Kidney (tissue), 14 donors: ENCODE data around the gene AGK. TPM values are rescaled to one million over a fixed set of nuclear protein-coding genes. Genes with fewer than 3 reads are reported as not detected.

Source experiments
- DNase-seq, 5 donors: peaks; one replicate each; pipeline ENCODE4 v3.0.0-alpha.2; 2013 to 2020
- FAIRE-seq: peaks from 2 replicates; lab custom pipeline; 2012; peaks lifted over from hg19 to GRCh38; lab: Jason Lieb, UNC
- H3K27ac ChIP-seq, 2 donors: one replicate each; pipeline ENCODE4 v1.7.0; 2013; ENCODE audit warnings: low read depth in 2 of 2, low read length in 2 of 2, inconsistent platforms in 1 of 2
- H3K27me3 ChIP-seq: one replicate; pipeline ENCODE4 v1.7.1; 2013; ENCODE audit warnings: low read length, inconsistent platforms; ENCODE audit not compliant: control insufficient read depth, insufficient read depth
- H3K36me3 ChIP-seq, 3 donors: one replicate each; pipeline versions ENCODE4 v1.7.0 to v1.7.1; 2013; ENCODE audit warnings: low read length in 3 of 3, control low read depth in 1 of 3, inconsistent platforms in 1 of 3; ENCODE audit not compliant: insufficient read depth in 3 of 3, control insufficient read depth in 2 of 3
- H3K4me1 ChIP-seq, 3 donors: one replicate each; pipeline versions ENCODE4 v1.7.0 to v1.7.1; 2013; ENCODE audit warnings: low read length in 3 of 3, inconsistent platforms in 1 of 3, low read depth in 1 of 3; ENCODE audit not compliant: control insufficient read depth in 2 of 3, insufficient read depth in 2 of 3
- H3K4me3 ChIP-seq, 3 donors: one replicate each; pipeline versions ENCODE4 v1.7.0 to v1.8.1; 2013; ENCODE audit warnings: low read length in 3 of 3, control low read depth in 1 of 3, inconsistent platforms in 1 of 3
- H3K9ac ChIP-seq, 3 donors: one replicate each; pipeline versions ENCODE4 v1.7.0 to v1.7.1; 2013; ENCODE audit warnings: low read length in 3 of 3, control low read depth in 1 of 3, inconsistent platforms in 1 of 3
- H3K9me3 ChIP-seq, 3 donors: one replicate each; pipeline versions ENCODE4 v1.7.0 to v1.7.1; 2013; ENCODE audit warnings: low read length in 3 of 3, control low read depth in 1 of 3, inconsistent platforms in 1 of 3; ENCODE audit not compliant: control insufficient read depth in 2 of 3, insufficient read depth in 1 of 3
- CTCF ChIP-seq: IDR thresholded peaks from 3 replicates; pipeline ENCODE4 v1.5.1; 2012; ENCODE audit warnings: mild to moderate bottlenecking, moderate library complexity, borderline replicate concordance; ENCODE audit not compliant: insufficient read depth; ENCODE audit errors: extremely low read depth
- intact Hi-C: fragments of 100-400 bp; cut with DNase I; formaldehyde crosslinking; loops from one replicate; pipeline ENCODE4 v1.11.1; 2022
- polyA plus RNA-seq: library from polyadenylated mRNA; stranded (reverse); fragments of 350-450 nt; fragmentation: Illumina TruSeq; extraction: RNeasy Lipid Tissue Mini Kit (QIAGEN cat#74804); gene quantifications from one replicate; pipeline ENCODE4 v1.2.3, GENCODE V29; 2014; ENCODE audit warnings: low read depth, low replicate concordance; ENCODE audit not compliant: insufficient read depth
- total RNA-seq: library from RNA; stranded (reverse); fragmentation: NEBNext Ultra II Directional; extraction: Animal tissue kit (Norgen Biotek cat#: 25700); gene quantifications from one replicate; pipeline ENCODE4 v1.2.1, GENCODE V29; 2021
- donor health status: control.
- donor health status: control.
- donor health status: control.
- donor health status: control.
- donor health status: control.
- donor health status: DM: yes; HTN: yes; CAD: no.
- donor health status: Normal renal cell carcinoma (clear cell type).

The AGK gene
- total and polyA plus RNA-seq, 2 donors from 2014 or later, result 17.7 to 30.7 TPM

- FAIRE-seq, result no peak
Observed at GRCh38 chr7:141511676-141512396, 39.4 kb upstream of the AGK start.

GRCh38 chr7:141512597-141512996, 38.6 kb upstream of the AGK start:
- Histone ChIP-seq H3K4me1 (peaks cover 0 to 3% (median 0%) of the 10 kb centered on the region in 3 donors), H3K4me3 (peak overlapping the region in 1 of 3 donors; percentile 63), H3K27ac (no peak overlapping the region), H3K27me3 (peaks cover 6% of the 10 kb centered on the region), H3K36me3 (no peaks in the 10 kb centered on the region), H3K9ac (no peak overlapping the region), H3K9me3 (no peaks in the 10 kb centered on the region)
- FAIRE-seq (no peak), DNase-seq (no peak)
- intact Hi-C loops, result no loop called here
- TF ChIP-seq CTCF, result no peak

More at GRCh38 chr7:141511676-141512396, 39.4 kb upstream of the AGK start:
- Histone ChIP-seq H3K4me3 (peak overlapping the region; percentile 5 to 63 (median 43)), H3K27ac (no peak overlapping the region), H3K27me3 (peaks cover 6% of the 10 kb centered on the region), H3K36me3 (no peaks in the 10 kb centered on the region), H3K9me3 (no peaks in the 10 kb centered on the region), H3K4me1 (peaks cover 0 to 3% (median 0%) of the 10 kb centered on the region in 3 donors), H3K9ac (no peak overlapping the region)
- intact Hi-C loops, result no loop called here
- DNase-seq, result peak; percentile 46 to 69 (median 68)
- no peak for TF ChIP-seq CTCF

GRCh38 chr7:141513720-141514119, 37.5 kb upstream of the AGK start:
- Histone ChIP-seq H3K9ac (no peak overlapping the region), H3K27ac (no peak overlapping the region), H3K9me3 (no peaks in the 10 kb centered on the region), H3K4me3 (no peak overlapping the region), H3K36me3 (no peaks in the 10 kb centered on the region), H3K27me3 (peaks cover 6% of the 10 kb centered on the region), H3K4me1 (peaks cover 0 to 3% (median 0%) of the 10 kb centered on the region in 3 donors)
- DNase-seq (no peak), FAIRE-seq (no peak)
- intact Hi-C loops, result no loop called here
- TF ChIP-seq CTCF, result no peak
